Measurements from ENCODE around the gene DMRTB1. TPM values are rescaled to one million over a fixed set of nuclear protein-coding genes. Genes with fewer than 3 reads are reported as not detected.

Gene DMRTB1
- not detected for polyA plus RNA-seq
- long read RNA-seq, donor 1: 0 reads
- long read RNA-seq, donor 2: 0 reads
- long read RNA-seq, donor 3: 0 reads
- long read RNA-seq, donor 4: 0 reads
- long read RNA-seq, donor 5: 0 reads
- long read RNA-seq, donor 6: 0 reads
- long read RNA-seq, donor 7: 0 reads
- long read RNA-seq, donor 8: 0 reads
- long read RNA-seq, donor 9: 0 reads
- long read RNA-seq, donor 10: 0 reads
- long read RNA-seq, donor 11: 0 reads

- DNase-seq: no peak
- Histone ChIP-seq H3K36me3 (ENCODE audit: control insufficient read depth, insufficient read depth, low read length) (no peaks in the 10 kb centered on the region), H3K27me3 (ENCODE audit: control insufficient read depth, insufficient read depth, low read length) (no peaks in the 10 kb centered on the region), H3K4me1 (ENCODE audit: control insufficient read depth, insufficient read depth, low read length) (no peaks in the 10 kb centered on the region), H3K27ac (ENCODE audit: low read length) (no peak within 1 kb of the TSS), H3K4me3 (ENCODE audit: low read length) (no peak within 1 kb of the TSS), H3K9me3 (ENCODE audit: control insufficient read depth, low read depth, low read length) (peaks cover 3% of the 10 kb centered on the region)
- WGBS (ENCODE audit: insufficient coverage, low lambda C conversion rate): 87% methylated on average over 3 of the region's 82 CpGs
Observed at GRCh38 chr1:53459321-53460175, at the start of gene DMRTB1. DMRTB1 (plus strand) TSS chr1:53459399; CDS start chr1:53459454, 55 bp downstream.

- Histone ChIP-seq H3K9me3 (ENCODE audit: control insufficient read depth, low read depth, low read length) (no peaks in the 10 kb centered on the region), H3K27me3 (ENCODE audit: control insufficient read depth, insufficient read depth, low read length) (no peaks in the 10 kb centered on the region), H3K36me3 (ENCODE audit: control insufficient read depth, insufficient read depth, low read length) (no peaks in the 10 kb centered on the region), H3K27ac (ENCODE audit: low read length) (no peak overlapping the region), H3K4me3 (ENCODE audit: low read length) (no peak overlapping the region), H3K4me1 (ENCODE audit: control insufficient read depth, insufficient read depth, low read length) (no peaks in the 10 kb centered on the region)
- WGBS (ENCODE audit: insufficient coverage, low lambda C conversion rate): no CpG with 5 or more reads among the region's 6 CpGs
- DNase-seq: no peak
Observed at GRCh38 chr1:53409695-53410094, 49.5 kb upstream of the DMRTB1 start.

GRCh38 chr1:53410100-53410541 lies 49.1 kb upstream of the DMRTB1 start:
- WGBS (ENCODE audit: insufficient coverage, low lambda C conversion rate): no CpG with 5 or more reads among the region's 12 CpGs
- H3K4me3 ChIP-seq (ENCODE audit: low read length): no peak overlapping the region
- no peaks in the 10 kb centered on the region for H3K9me3 ChIP-seq (ENCODE audit: control insufficient read depth, low read depth, low read length)
- no peaks in the 10 kb centered on the region for H3K27me3 ChIP-seq (ENCODE audit: control insufficient read depth, insufficient read depth, low read length)
- DNase-seq: no peak
- no peak overlapping the region for H3K27ac ChIP-seq (ENCODE audit: low read length)
- no peaks in the 10 kb centered on the region for H3K36me3 ChIP-seq (ENCODE audit: control insufficient read depth, insufficient read depth, low read length)
- H3K4me1 ChIP-seq (ENCODE audit: control insufficient read depth, insufficient read depth, low read length): no peaks in the 10 kb centered on the region

GRCh38 chr1:53410701-53411100 lies 48.5 kb upstream of the DMRTB1 start:
- Histone ChIP-seq H3K27me3 (ENCODE audit: control insufficient read depth, insufficient read depth, low read length) (no peaks in the 10 kb centered on the region), H3K9me3 (ENCODE audit: control insufficient read depth, low read depth, low read length) (no peaks in the 10 kb centered on the region), H3K27ac (ENCODE audit: low read length) (no peak overlapping the region), H3K4me1 (ENCODE audit: control insufficient read depth, insufficient read depth, low read length) (no peaks in the 10 kb centered on the region), H3K36me3 (ENCODE audit: control insufficient read depth, insufficient read depth, low read length) (no peaks in the 10 kb centered on the region), H3K4me3 (ENCODE audit: low read length) (no peak overlapping the region)
- no peak for DNase-seq
- 100% methylated on average over 1 of the region's 8 CpGs for WGBS (ENCODE audit: insufficient coverage, low lambda C conversion rate)

- Histone ChIP-seq H3K27me3 (ENCODE audit: control insufficient read depth, insufficient read depth, low read length) (no peaks in the 10 kb centered on the region), H3K27ac (ENCODE audit: low read length) (no peak overlapping the region), H3K4me1 (ENCODE audit: control insufficient read depth, insufficient read depth, low read length) (no peaks in the 10 kb centered on the region), H3K4me3 (ENCODE audit: low read length) (no peak overlapping the region), H3K9me3 (ENCODE audit: control insufficient read depth, low read depth, low read length) (no peaks in the 10 kb centered on the region), H3K36me3 (ENCODE audit: control insufficient read depth, insufficient read depth, low read length) (no peaks in the 10 kb centered on the region)
- no CpG with 5 or more reads among the region's 5 CpGs for WGBS (ENCODE audit: insufficient coverage, low lambda C conversion rate)
- no peak for DNase-seq
Observed at GRCh38 chr1:53411541-53412152, 47.6 kb upstream of the DMRTB1 start.

GRCh38 chr1:53412285-53413174 lies 46.7 kb upstream of the DMRTB1 start:
- no CpG with 5 or more reads among the region's 10 CpGs for WGBS (ENCODE audit: insufficient coverage, low lambda C conversion rate)
- no peaks in the 10 kb centered on the region for H3K36me3 ChIP-seq (ENCODE audit: control insufficient read depth, insufficient read depth, low read length)
- H3K4me1 ChIP-seq (ENCODE audit: control insufficient read depth, insufficient read depth, low read length): no peaks in the 10 kb centered on the region
- no peak overlapping the region for H3K27ac ChIP-seq (ENCODE audit: low read length)
- no peak overlapping the region for H3K4me3 ChIP-seq (ENCODE audit: low read length)
- DNase-seq: no peak
- H3K9me3 ChIP-seq (ENCODE audit: control insufficient read depth, low read depth, low read length): no peaks in the 10 kb centered on the region
- H3K27me3 ChIP-seq (ENCODE audit: control insufficient read depth, insufficient read depth, low read length): peaks cover 3% of the 10 kb centered on the region

- WGBS (ENCODE audit: insufficient coverage, low lambda C conversion rate): 87% methylated on average over 3 of the region's 8 CpGs
- no peak overlapping the region for H3K4me3 ChIP-seq (ENCODE audit: low read length)
- H3K36me3 ChIP-seq (ENCODE audit: control insufficient read depth, insufficient read depth, low read length): no peaks in the 10 kb centered on the region
- H3K27me3 ChIP-seq (ENCODE audit: control insufficient read depth, insufficient read depth, low read length): peaks cover 3% of the 10 kb centered on the region
- no peaks in the 10 kb centered on the region for H3K4me1 ChIP-seq (ENCODE audit: control insufficient read depth, insufficient read depth, low read length)
- DNase-seq: no peak
- H3K9me3 ChIP-seq (ENCODE audit: control insufficient read depth, low read depth, low read length): no peaks in the 10 kb centered on the region
- no peak overlapping the region for H3K27ac ChIP-seq (ENCODE audit: low read length)
Observed at GRCh38 chr1:53413175-53414001, 45.8 kb upstream of the DMRTB1 start.

- Histone ChIP-seq H3K9me3 (ENCODE audit: control insufficient read depth, low read depth, low read length) (no peaks in the 10 kb centered on the region), H3K27ac (ENCODE audit: low read length) (no peak overlapping the region), H3K4me1 (ENCODE audit: control insufficient read depth, insufficient read depth, low read length) (no peaks in the 10 kb centered on the region), H3K36me3 (ENCODE audit: control insufficient read depth, insufficient read depth, low read length) (no peaks in the 10 kb centered on the region), H3K4me3 (ENCODE audit: low read length) (no peak overlapping the region), H3K27me3 (ENCODE audit: control insufficient read depth, insufficient read depth, low read length) (peaks cover 3% of the 10 kb centered on the region)
- no CpG with 5 or more reads among the region's 4 CpGs for WGBS (ENCODE audit: insufficient coverage, low lambda C conversion rate)
- no peak for DNase-seq
Observed at GRCh38 chr1:53414632-53415031, 44.6 kb upstream of the DMRTB1 start.

- 100% methylated on average over 5 of the region's 12 CpGs for WGBS (ENCODE audit: insufficient coverage, low lambda C conversion rate)
- H3K4me1 ChIP-seq (ENCODE audit: control insufficient read depth, insufficient read depth, low read length): no peaks in the 10 kb centered on the region
- no peak for DNase-seq
- H3K27ac ChIP-seq (ENCODE audit: low read length): no peak overlapping the region
- no peaks in the 10 kb centered on the region for H3K9me3 ChIP-seq (ENCODE audit: control insufficient read depth, low read depth, low read length)
- no peaks in the 10 kb centered on the region for H3K36me3 ChIP-seq (ENCODE audit: control insufficient read depth, insufficient read depth, low read length)
- peaks cover 3% of the 10 kb centered on the region for H3K27me3 ChIP-seq (ENCODE audit: control insufficient read depth, insufficient read depth, low read length)
- no peak overlapping the region for H3K4me3 ChIP-seq (ENCODE audit: low read length)
Observed at GRCh38 chr1:53415432-53415831, 43.8 kb upstream of the DMRTB1 start.

Data from large intestine (tissue), 12 donors.